ENCODE measurements around the gene ACTN4. TPM values are rescaled to one million over a fixed set of nuclear protein-coding genes. Genes with fewer than 3 reads are reported as not detected.

The ACTN4 gene
- total and polyA plus RNA-seq, 12 donors = 148 to 773 (median 558) TPM

DNA sequence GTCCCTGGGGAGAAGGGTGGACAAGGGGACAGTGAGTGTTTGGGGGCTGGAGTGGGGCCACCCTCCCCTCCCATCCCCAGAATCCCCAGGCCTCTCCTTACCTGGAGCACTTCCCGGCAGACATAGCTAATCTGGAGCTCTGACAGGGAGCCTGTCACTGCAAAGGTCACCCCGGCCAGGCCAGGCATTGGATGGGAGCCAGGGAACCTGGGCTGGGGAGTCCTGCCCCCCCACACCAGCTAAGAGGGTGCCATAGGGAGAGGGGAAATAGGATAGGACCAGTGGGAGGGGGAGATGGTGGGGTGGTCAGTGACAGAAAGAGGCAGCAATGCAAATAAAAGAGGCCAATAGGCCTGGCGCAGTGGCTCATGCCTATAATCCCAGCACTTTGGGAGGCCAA is 33.2 kb upstream of the ACTN4 start:
- WGBS, 4 donors = 50 to 76% (median 69%) methylated on average over 2 to 3 of the region's 3 CpGs
- Histone ChIP-seq H3K27me3 (no peaks in the 10 kb centered on the region), H3K9me3 (replicated peaks in 1 of 3) (no peaks in the 10 kb centered on the region), H3K27ac (no peak overlapping the region), H3K4me3 (no peak overlapping the region), H3K4me1 (replicated peaks in 1 of 2) (peaks cover 0 to 9% of the 10 kb centered on the region in 2 donors), H3K36me3 (replicated peaks in 1 of 2) (no peaks in the 10 kb centered on the region)
- intact Hi-C loops (cut with DNase I) = no loop called here
- TF ChIP-seq POLR2A (IDR thresholded peaks at IDR 0.05) = no peak
- TF ChIP-seq, protein P1, sequence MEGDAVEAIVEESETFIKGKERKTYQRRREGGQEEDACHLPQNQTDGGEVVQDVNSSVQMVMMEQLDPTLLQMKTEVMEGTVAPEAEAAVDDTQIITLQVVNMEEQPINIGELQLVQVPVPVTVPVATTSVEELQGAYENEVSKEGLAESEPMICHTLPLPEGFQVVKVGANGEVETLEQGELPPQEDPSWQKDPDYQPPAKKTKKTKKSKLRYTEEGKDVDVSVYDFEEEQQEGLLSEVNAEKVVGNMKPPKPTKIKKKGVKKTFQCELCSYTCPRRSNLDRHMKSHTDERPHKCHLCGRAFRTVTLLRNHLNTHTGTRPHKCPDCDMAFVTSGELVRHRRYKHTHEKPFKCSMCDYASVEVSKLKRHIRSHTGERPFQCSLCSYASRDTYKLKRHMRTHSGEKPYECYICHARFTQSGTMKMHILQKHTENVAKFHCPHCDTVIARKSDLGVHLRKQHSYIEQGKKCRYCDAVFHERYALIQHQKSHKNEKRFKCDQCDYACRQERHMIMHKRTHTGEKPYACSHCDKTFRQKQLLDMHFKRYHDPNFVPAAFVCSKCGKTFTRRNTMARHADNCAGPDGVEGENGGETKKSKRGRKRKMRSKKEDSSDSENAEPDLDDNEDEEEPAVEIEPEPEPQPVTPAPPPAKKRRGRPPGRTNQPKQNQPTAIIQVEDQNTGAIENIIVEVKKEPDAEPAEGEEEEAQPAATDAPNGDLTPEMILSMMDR (IDR thresholded peaks at IDR 0.05) = no peak
- DNase-seq = no peak

DNA sequence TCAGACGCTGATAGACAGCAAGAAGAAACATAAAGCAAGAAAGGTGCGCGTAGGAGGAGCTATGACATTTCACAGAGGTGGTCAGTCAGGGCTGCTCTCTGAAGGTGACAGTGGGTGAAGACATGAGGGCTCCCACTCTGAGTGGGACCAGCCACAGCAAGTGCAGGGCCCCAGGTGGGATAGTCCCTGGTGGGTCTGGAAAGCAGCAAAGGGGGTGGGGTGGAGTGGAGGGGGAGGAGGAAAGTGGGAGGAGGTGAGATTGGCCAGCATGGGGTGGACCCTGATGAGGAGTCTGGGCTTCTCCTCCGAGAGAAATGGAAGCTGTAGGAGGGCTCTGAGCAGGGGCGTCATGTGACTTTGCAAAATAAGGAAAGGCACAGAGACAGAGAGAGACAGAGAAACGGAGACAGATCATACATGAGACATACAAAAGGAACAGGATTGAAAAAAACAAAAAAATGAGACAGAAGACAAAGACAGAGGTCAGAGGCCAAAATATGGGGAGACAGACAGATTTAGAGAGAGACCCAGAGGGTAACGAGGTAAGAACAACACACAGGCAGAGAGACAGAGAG is 32.4 kb upstream of the ACTN4 start:
- WGBS, 4 donors = 75 to 79% (median 76%) methylated on average over 7 of the region's 7 CpGs
- H3K4me3 ChIP-seq = no peak overlapping the region
- H3K9me3 ChIP-seq (replicated peaks in 1 of 3) = no peaks in the 10 kb centered on the region
- H3K4me1 ChIP-seq (replicated peaks in 1 of 2) = peaks cover 6 to 16% of the 10 kb centered on the region in 2 donors
- H3K27me3 ChIP-seq = no peaks in the 10 kb centered on the region
- H3K36me3 ChIP-seq (replicated peaks in 1 of 2) = no peaks in the 10 kb centered on the region
- intact Hi-C loops (cut with DNase I) = no loop called here
- TF ChIP-seq POLR2A (IDR thresholded peaks at IDR 0.05) = no peak
- TF ChIP-seq, protein P1 (IDR thresholded peaks at IDR 0.05) = no peak
- DNase-seq = no peak
- H3K27ac ChIP-seq = no peak overlapping the region

DNA sequence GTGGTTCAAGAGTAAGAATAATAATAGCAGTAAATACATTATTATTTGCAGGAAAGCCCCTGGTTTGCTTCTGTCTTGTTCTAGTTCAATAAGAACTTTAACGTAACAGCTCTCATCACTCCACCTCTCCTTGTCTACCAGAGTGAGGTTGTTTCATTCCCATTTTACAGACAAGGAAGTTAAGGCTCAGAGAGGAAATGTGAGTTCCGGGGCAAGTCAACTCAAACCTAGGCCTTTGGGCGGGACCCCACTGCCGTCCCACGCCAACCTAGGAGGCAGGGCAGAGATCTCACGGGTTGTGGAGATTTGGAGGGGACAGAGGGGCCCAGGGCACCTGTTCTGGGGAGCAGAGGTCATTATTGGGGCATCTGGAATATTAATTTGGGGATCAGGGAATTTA is 31.2 kb upstream of the ACTN4 start:
- 84 to 89% (median 86%) methylated on average over 6 of the region's 6 CpGs for WGBS, 4 donors

DNA sequence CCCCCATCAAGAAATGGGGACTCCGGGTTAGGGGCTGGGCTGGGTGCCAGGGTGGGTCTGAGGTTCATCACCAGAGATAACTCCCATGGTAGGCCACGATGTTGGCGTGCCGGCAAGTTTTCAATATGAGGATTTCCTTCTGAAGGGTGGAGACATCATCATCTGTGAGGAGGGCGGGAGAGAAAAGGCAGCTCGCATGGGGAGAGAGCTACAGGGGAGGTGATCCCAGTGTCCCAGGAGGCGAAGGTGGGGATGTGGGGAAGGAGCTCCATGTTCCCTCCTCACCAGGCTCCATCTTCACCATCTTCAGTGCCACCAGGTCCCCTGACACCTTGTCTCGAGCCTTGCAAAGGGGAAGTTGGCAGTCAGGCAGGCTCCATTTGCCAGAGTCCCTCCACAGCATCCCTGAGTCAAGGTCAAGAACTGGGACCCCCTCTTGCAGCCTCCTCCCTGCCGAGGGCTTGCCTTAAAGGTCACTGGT is 30.1 kb upstream of the ACTN4 start:
- no peak for TF ChIP-seq POLR2A (IDR thresholded peaks at IDR 0.05)
- TF ChIP-seq, protein P1 (IDR thresholded peaks at IDR 0.05) = no peak
- H3K27me3 ChIP-seq = no peaks in the 10 kb centered on the region
- no peaks in the 10 kb centered on the region for H3K9me3 ChIP-seq (replicated peaks in 1 of 3)
- DNase-seq = no peak
- H3K36me3 ChIP-seq (replicated peaks in 1 of 2) = peaks cover 0 to 21% of the 10 kb centered on the region in 2 donors
- H3K27ac ChIP-seq = no peak overlapping the region
- peak overlapping the region in 1 of 4 donors; percentile 87 for H3K4me3 ChIP-seq
- H3K4me1 ChIP-seq (replicated peaks in 1 of 2) = peaks cover 6 to 19% of the 10 kb centered on the region in 2 donors
- 65 to 85% (median 75%) methylated on average over 7 to 9 of the region's 9 CpGs for WGBS, 4 donors
- intact Hi-C loops (cut with DNase I) = no loop called here

More for the DNA sequence above, 31.2 kb upstream of the ACTN4 start:
- Histone ChIP-seq H3K4me3 (no peak overlapping the region), H3K4me1 (replicated peaks in 1 of 2) (peaks cover 6 to 19% of the 10 kb centered on the region in 2 donors), H3K9me3 (replicated peaks in 1 of 3) (no peaks in the 10 kb centered on the region), H3K27ac (no peak overlapping the region), H3K36me3 (replicated peaks in 1 of 2) (peaks cover 0 to 11% of the 10 kb centered on the region in 2 donors), H3K27me3 (no peaks in the 10 kb centered on the region)
- no peak for DNase-seq
- TF ChIP-seq POLR2A (IDR thresholded peaks at IDR 0.05) = no peak
- TF ChIP-seq, protein P1 (IDR thresholded peaks at IDR 0.05) = no peak
- intact Hi-C loops (cut with DNase I) = no loop called here
